A172 (cell line): ENCODE data around the gene POLR2L. TPM values are rescaled to one million over a fixed set of nuclear protein-coding genes. Genes with fewer than 3 reads are reported as not detected.

Experiments used
- DNase-seq: peaks from one replicate; pipeline ENCODE4 v3.0.0-alpha.2; 2015; ENCODE audit warnings: low spot score
- total RNA-seq: library from RNA; depleted of rRNA; stranded (reverse); fragments of >200 nt; shearing (Covaris generic); gene quantifications from 2 replicates; pipeline ENCODE4 v1.2.3, GENCODE V29; 2014

The POLR2L gene
- total RNA-seq, 1 experiment from 2014 or later: 132 TPM

DNA sequence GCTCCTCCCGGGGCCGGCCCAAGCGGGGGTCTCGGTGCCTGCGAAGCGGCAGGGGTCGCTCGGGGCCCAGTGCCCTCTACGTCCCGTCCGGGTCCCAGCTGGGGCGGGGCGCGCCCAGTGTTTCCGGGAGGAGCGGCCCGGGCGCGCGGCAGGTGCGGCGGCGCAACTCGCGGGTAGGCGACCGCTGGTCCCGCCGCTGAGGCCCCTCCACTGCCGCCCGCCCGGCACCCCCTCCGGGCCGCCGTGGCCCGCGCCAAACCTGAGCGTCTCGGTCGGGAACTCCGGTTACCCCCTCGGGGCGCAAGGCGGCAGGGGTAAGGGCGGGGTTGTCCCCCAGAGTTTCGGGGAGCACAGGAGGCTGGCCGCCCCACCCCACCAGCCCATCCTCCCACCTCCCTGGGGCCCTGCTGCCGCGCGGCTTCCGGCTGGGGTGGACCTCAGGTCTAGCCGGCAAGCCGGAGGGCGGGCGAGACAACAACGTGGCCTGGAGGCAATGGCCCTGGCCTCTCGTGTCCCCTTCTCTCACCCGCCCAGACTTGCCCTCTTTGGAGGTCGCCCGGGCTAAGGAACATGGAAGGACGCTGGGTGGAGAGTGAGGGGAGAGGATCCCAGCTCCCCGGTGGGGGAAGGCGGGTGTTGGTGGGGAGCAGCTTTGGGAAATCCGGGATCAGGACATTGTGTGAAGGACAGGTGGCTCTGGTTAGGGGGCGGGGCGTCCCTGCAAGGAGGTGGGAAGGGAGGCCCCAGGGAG lies 15.0 kb downstream of the POLR2L start:
- no peak for DNase-seq

DNA sequence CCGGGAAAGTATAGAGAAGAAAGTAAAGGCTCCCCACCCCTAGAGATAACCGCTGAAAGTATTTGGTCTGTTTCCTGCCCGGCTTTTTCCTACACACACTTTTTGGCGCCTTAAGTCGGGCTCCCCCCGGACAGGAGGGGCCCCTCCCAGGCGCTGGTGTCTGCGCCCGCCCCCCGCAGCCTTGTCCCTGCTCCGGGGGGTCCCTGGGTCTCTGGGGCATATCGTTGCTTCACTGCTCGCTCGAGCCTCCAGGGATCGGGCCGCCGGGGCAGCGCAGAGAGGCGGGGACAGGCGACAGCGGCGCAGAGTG lies 15.5 kb downstream of the POLR2L start:
- DNase-seq: no peak

- DNase-seq: no peak
These were observed 16.1 kb downstream of the POLR2L start for GRCh38 chr11:826227-826621.

GRCh38 chr11:825366-826226 lies 16.7 kb downstream of the POLR2L start:
- DNase-seq: no peak

DNA sequence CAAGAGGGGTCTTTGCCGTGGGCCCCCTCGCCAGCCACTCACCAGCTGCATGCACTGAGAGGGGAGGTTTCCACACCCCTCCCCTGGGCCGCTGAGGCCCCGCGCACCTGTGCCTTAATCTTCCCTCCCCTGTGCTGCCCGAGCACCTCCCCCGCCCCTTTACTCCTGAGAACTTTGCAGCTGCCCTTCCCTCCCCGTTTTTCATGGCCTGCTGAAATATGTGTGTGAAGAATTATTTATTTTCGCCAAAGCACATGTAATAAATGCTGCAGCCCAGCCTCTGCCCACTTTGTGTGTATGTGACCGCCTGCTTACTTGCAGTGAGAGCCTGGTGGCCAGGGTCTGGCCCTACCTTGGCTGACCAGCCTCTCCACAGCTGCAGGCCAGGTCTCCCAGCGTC lies 17.4 kb downstream of the POLR2L start:
- DNase-seq: no peak

- no peak for DNase-seq
These were observed 17.9 kb downstream of the POLR2L start for GRCh38 chr11:824292-824880.

- DNase-seq: no peak
These were observed 18.7 kb downstream of the POLR2L start for GRCh38 chr11:823441-824291.

DNA sequence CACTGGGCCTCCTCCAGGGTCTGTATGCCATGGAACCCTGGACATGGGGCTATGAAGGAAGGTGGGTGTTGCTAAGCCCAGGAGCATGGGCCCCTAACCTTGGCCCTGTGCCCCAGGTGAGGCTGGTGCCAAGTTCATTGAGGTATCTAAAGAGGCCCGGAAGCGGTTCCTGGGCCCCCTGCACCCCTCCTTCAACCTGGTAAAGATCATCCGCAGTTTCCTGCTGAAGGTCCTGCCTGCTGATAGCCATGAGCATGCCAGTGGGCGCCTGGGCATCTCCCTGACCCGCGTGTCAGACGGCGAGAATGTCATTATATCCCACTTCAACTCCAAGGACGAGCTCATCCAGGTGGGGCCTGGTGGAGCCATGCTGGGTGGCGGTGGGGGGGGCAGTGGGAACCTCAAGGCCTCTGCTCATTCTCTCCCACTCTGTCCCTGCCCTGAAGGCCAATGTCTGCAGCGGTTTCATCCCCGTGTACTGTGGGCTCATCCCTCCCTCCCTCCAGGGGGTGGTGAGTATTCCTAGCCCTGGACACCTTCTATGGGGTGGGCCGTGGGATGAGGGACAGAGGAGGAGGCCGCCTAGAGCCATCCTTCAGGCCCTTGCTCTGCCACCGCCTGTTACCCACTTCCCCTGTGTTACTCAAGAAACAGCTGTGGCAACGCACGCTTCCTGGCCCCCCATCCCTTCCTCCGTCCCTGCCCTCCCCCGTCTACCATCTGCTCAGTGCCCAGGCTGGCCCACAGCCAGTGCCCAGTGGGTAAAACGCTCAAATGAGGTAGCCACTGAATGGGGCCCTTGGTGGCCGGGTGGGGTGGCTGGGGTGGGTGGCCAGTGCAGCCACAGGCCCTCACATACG lies 20.6 kb downstream of the POLR2L start:
- DNase-seq: peak; percentile 60

- peak; percentile 95 for DNase-seq
These were observed 21.4 kb downstream of the POLR2L start for GRCh38 chr11:820655-821511.

DNA sequence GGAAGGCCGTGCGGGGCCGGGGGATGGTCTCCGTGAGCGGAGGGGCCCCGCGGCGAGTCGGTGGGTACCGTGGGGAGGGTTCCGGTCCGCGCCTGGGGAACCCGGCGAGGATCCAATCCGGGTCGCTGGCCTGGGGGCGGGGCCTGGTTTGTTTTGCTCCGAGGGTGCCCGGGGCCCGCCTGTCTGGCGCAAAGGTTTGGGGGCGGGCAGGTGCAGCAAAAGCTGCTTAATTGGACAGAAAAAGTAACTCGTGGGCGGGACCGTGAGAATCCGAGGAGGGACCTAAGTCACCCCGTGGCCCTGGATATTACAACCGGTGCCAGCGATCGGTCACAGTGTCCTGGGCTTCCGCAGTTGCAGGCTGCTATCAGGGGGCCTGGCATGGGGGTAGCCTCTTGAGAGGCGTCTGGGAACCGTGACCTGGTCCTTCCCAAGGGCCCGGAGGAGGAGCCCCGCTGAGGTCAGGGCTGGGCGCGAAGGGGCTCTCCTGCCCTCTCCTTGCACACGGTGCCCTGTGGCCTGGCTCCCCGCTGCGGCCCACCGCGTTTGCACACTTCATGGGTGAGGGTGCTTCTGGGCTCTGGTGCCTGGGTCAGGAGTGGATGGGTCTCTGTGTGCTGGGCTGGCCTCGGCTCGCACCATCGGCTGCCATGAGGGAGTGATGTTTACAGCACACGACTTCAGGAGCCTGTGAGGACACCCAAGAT lies 22.2 kb downstream of the POLR2L start:
- peak; percentile 88 for DNase-seq

DNA sequence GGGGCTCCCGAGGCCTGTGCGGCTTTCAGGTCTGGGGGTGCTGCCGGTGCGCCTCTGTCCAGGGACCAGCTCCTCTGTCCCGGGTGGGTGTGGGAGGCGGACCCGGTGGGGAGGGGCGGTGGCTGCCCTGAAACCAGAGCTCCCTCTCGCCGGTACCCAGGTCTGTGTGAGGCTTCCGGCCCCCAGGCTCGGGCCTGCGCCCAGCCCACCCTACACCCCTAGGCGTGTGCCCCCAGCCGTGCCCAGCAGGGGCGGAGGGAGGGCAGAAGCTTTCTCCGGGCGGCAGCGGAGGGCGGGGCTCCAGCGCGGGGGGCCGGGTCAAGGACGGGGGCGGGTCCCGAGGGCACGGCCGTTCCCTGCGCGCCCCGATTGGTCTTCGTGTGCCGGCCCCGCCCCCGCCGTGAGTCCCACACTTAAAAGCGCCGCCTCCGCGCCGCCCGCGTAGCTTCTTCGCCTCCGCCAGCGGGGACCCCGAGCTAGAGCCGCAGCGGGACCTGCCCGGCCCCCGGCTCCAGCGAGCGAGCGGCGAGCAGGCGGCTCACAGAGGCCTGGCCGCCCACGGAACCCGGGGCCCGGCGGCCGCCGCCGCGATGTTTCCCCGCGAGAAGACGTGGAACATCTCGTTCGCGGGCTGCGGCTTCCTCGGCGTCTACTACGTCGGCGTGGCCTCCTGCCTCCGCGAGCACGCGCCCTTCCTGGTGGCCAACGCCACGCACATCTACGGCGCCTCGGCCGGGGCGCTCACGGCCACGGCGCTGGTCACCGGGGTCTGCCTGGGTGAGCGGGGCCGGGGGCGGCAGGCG lies 23.0 kb downstream of the POLR2L start:
- DNase-seq: peak; percentile 70

DNA sequence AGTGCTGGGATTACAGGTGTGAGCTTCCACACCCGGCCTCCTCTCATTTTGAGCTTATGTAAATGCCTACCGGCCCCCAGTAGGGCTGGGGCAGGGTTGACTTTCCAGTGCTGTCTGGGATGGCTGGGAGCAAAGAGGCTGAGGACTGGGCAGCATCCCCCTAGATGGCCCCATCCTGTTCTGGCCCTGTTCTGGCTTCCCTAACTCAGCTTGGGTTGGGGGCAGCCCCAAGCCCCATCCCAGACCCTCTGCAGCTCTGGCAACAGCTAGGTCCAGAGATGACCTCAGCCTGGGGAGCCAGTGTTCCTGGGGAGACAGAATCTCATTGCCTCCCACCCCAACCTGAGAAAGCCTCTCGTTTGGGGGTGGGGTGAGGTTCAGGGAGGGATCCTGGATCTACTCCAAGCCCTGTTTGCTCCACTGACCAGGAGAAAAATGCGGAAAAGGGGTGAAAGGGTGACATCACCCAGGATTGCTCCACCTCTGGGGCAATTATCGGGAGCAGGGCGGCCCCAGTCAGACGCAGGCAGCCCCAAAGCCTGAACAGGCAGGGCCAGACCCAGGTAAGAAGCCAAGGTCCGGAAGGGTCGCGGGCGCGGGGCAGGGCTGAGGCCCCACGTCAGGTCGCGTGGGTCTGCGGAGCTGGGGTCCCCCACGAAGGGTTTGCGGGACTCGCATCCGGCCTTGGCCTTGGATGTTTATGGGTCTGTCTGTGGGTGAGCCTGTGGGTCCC lies 23.8 kb downstream of the POLR2L start, which contains the start of gene PNPLA2:
PNPLA2 (plus strand) TSS at position 519 of the 733 bp plus-strand sequence. CDS start 805 bp downstream, outside the sequence.
- peak; percentile 46 for DNase-seq

GRCh38 chr11:816433-816779 lies 25.9 kb downstream of the POLR2L start:
- DNase-seq: no peak

DNA sequence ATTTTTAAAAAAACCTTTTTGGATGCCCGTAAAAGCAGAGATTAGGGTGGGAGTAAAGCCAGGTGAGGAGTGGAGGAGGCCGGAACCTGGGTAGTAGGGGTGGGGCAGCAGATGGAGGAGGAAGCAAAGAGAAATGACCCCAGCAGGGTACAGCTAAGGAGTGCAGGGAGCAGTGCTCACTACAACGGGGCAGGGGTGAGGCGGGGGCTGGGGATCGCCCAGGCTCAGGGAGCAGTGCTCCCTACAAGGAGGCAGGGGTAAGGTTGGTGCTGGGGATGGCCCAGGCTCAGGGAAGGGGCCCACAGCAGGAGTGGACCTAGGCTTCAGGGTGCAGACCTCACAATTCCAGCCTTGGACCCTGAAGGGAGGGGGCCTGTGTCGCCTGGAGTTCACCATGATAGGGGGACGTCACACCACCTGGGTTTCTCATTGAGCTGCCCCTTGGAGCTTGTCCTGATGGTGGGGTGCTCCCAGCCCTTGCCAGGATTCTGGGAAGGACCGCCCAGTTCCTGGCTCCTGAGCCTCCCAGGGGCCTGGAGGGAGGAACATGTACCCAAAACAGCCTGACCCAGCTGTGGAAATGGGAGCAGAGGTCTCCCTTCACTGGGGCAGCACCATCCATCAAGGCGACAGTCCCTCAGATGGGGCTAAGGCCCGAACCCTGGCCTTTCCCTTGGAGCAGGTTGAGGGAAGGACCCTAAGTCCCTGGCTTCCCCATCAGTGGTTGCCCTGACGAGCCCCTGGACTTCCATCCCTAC lies 26.5 kb downstream of the POLR2L start:
- no peak for DNase-seq

DNA sequence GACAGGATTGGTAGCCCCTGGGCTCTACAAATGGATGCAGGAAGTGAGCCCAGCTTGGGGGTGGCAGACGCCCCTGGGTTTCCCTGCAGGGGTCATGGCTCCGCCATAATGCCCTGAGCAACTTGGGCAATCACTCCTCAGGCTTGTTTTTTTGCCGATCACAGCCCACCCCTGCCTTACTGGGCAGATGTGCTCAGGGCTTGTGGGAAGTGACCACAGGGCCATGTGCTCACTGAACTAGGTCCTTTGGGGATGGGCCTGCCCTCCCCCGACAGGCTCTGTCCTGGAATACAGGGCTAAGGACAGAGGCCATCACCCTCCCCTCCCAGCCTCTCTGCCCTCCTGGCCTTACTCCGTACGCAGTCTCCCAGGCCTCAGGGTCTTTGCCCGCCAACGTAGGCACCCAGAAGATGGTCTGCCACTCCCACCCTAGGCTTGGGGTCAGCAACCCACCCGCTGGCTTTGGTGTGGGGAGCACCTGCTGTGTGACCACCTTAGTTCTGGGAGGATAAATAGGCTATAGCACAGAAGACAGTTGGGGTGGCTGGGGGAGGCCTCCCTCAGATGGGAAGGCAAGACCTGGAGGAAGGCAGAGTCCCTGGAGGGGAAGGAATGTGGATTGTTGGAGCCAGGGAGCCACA lies 28.8 kb downstream of the POLR2L start:
- DNase-seq: no peak

DNA sequence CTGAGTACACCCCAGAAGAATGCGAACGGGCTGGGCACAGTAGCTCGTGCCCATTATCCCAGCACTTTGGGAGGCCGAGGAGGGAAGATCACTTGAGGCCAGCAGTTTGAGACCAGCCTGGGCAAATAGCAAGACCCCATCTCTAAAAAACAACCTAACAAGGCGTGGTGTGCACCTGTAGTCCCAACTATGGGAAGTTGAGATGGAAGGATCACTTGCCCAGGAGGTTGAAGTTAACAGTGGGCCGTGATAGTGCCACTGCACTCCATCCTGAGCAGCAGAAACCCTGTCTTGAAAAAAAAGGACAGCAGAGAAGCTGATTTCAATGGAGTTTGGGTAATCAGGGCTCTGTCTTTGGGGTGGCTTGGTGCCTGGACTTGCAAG lies 29.3 kb downstream of the POLR2L start:
- no peak for DNase-seq

DNA sequence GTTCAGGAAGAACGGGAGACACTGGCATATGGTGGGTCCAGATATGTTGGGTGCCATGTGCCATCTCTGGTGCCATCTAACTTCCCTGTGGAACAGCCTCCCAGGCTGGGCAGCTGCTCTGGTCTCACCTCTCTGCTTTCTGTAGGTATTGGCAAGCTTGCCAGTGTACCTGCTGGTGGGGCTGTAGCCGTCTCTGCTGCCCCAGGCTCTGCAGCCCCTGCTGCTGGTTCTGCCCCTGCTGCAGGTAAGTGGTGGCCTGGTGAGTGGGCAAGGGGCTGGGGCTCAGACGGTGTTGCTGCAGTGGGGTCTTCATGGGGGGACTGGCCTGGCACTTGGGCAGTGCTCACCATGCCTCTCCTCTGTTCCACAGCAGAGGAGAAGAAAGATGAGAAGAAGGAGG lies 29.9 kb downstream of the POLR2L start:
- no peak for DNase-seq
